SK-N-MC (cell line): Measurements from ENCODE around the gene PDE1C.

ENCODE experiments used
- EZH2 ChIP-seq: fragments of 200-600 bp; sonication (generic); IDR thresholded peaks from one replicate; pipeline ENCODE4 v1.6.1; 2017; ENCODE audit warnings: antibody characterized with exemption
- POLR2AphosphoS5 ChIP-seq: IDR thresholded peaks from 2 replicates; pipeline ENCODE4 v1.6.1; 2012; ENCODE audit warnings: mild to moderate bottlenecking, low read depth, low read length, borderline replicate concordance

DNA sequence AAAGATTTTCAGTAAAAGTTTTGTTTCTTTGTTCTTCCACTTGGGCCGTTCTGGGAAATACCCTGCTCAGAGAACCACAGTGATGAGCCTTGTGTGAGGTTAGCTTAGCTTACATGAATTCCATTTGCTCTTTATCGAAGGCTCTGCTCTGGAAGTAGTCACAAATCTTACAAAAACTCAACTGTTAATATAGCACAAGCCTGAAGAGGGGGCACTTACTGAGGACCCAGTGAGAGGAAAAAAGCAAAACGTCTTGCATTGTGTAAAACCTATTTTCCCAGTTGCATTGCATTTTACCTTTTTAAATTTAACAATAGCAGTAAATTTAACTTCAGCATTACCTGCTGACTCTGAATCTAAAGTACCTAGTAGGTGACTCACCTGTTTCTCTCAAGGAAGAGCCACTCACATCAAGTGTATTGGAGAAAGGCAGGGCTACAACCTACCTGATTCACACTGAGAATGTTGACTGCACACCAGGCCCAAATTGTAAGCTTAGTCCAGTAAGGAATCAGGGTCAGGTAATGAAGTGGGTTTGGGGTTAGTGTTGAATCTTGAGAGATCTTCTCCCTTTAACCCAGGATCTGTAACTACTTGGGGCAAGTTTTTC, 340.9 kb downstream of the PDE1C start:
- TF ChIP-seq EZH2 (no peak), POLR2AphosphoS5 (no peak)
